NCI-H1930 (cell line): Measurements from ENCODE around the gene ATP5PD.
"Not testable (repeated sequence)": the region's sequence is repeated elsewhere in the genome, so short reads cannot be mapped to it uniquely, and the experiment has no call there.

Experiments
- DNase-seq, 2 experiments: peaks; one replicate each; lab custom pipeline; 2025; lab: John Stamatoyannopoulos, UW

The ATP5PD gene

GRCh38 chr17:75020331-75021110 lies 26.2 kb downstream of the ATP5PD start:
- no peak for DNase-seq

- no peak for DNase-seq
Observed at GRCh38 chr17:75019710-75020109, 27.1 kb downstream of the ATP5PD start.

- DNase-seq: no peak
Observed at GRCh38 chr17:75019146-75019545, 27.6 kb downstream of the ATP5PD start.

- no peak for DNase-seq
Observed at GRCh38 chr17:75013092-75013559, 33.6 kb downstream of the ATP5PD start.

- DNase-seq: peak; percentile 85 to 86
Observed at GRCh38 chr17:75012346-75013091, 34.2 kb downstream of the ATP5PD start, which contains the start of gene MRPL58. TSS of gene MRPL58 (plus strand) at chr17:75012670. CDS start at chr17:75012687, 17 bp downstream.

GRCh38 chr17:75012096-75012345 lies 34.7 kb downstream of the ATP5PD start:
- DNase-seq: peak in 1 of 2 experiments; percentile 47

- DNase-seq: peak in 1 of 2 experiments; percentile 23
Observed at GRCh38 chr17:75011401-75012095, 35.2 kb downstream of the ATP5PD start.

- DNase-seq: peak in 1 of 2 experiments; percentile 46
Observed at GRCh38 chr17:75010683-75011400, 35.9 kb downstream of the ATP5PD start.

- no peak for DNase-seq
Observed at GRCh38 chr17:75009139-75009724, 37.5 kb downstream of the ATP5PD start.

- DNase-seq: no peak
Observed at GRCh38 chr17:75008373-75008772, 38.4 kb downstream of the ATP5PD start.

- DNase-seq: no peak
Observed at GRCh38 chr17:75006653-75007052, 40.1 kb downstream of the ATP5PD start.

- not testable (repeated sequence) for DNase-seq
Observed at GRCh38 chr17:75006084-75006483, 40.7 kb downstream of the ATP5PD start.

GRCh38 chr17:75005291-75005690 lies 41.5 kb downstream of the ATP5PD start:
- no peak for DNase-seq

- DNase-seq: no peak
Observed at GRCh38 chr17:75004371-75004770, 42.4 kb downstream of the ATP5PD start.

GRCh38 chr17:75003957-75004355 lies 42.8 kb downstream of the ATP5PD start:
- no peak for DNase-seq

GRCh38 chr17:75003070-75003956 lies 43.5 kb downstream of the ATP5PD start:
- no peak for DNase-seq

- DNase-seq: no peak
Observed at GRCh38 chr17:75001915-75002843, 44.6 kb downstream of the ATP5PD start.

- no peak for DNase-seq
Observed at GRCh38 chr17:74999523-74999922, 47.2 kb downstream of the ATP5PD start.

GRCh38 chr17:74998783-74999182 lies 48.0 kb downstream of the ATP5PD start:
- no peak for DNase-seq
